ENCODE data around the gene PIKFYVE.
"Not testable (repeated sequence)": the region's sequence is repeated elsewhere in the genome, so short reads cannot be mapped to it uniquely, and the experiment has no call there.

PIKFYVE gene

GRCh38 chr2:208366215-208367127, 100.4 kb downstream of the PIKFYVE start:
- DNase-seq = no peak

- DNase-seq = no peak
These were observed 103.0 kb downstream of the PIKFYVE start for GRCh38 chr2:208369091-208369490.

GRCh38 chr2:208370881-208371633, 105.0 kb downstream of the PIKFYVE start:
- DNase-seq = no peak

GRCh38 chr2:208371634-208371935, 105.5 kb downstream of the PIKFYVE start:
- no peak for DNase-seq

- no peak for DNase-seq
These were observed 107.5 kb downstream of the PIKFYVE start for GRCh38 chr2:208373460-208374089.

GRCh38 chr2:208375491-208376068, 109.5 kb downstream of the PIKFYVE start:
- no peak for DNase-seq

- DNase-seq = not testable (repeated sequence)
These were observed 111.3 kb downstream of the PIKFYVE start for GRCh38 chr2:208377344-208377860.

GRCh38 chr2:208379192-208379591, 113.1 kb downstream of the PIKFYVE start:
- no peak for DNase-seq

GRCh38 chr2:208384637-208385036, 118.6 kb downstream of the PIKFYVE start:
- DNase-seq = no peak

- DNase-seq = no peak
These were observed 120.5 kb downstream of the PIKFYVE start for GRCh38 chr2:208386541-208386940.

- no peak for DNase-seq
These were observed 123.9 kb downstream of the PIKFYVE start for GRCh38 chr2:208389940-208390339.

GRCh38 chr2:208392300-208392699, 126.2 kb downstream of the PIKFYVE start:
- DNase-seq = no peak

GRCh38 chr2:208396796-208397195, 130.7 kb downstream of the PIKFYVE start:
- not testable (repeated sequence) for DNase-seq

- DNase-seq = no peak
These were observed 133.1 kb downstream of the PIKFYVE start for GRCh38 chr2:208399201-208399600.

GRCh38 chr2:208406474-208407451, 140.7 kb downstream of the PIKFYVE start, which contains the start of gene PTH2R:
Gene PTH2R (plus strand): TSS chr2:208406792. CDS start chr2:208407044, 252 bp downstream.
- DNase-seq = no peak

GRCh38 chr2:208407667-208408066, 141.6 kb downstream of the PIKFYVE start:
- peak; percentile 36 for DNase-seq

All from NCI-H1436 treated with DMSO at 0.1 percent for 48 hours (cell line).